ENCODE results near the gene VAV1.

DNA sequence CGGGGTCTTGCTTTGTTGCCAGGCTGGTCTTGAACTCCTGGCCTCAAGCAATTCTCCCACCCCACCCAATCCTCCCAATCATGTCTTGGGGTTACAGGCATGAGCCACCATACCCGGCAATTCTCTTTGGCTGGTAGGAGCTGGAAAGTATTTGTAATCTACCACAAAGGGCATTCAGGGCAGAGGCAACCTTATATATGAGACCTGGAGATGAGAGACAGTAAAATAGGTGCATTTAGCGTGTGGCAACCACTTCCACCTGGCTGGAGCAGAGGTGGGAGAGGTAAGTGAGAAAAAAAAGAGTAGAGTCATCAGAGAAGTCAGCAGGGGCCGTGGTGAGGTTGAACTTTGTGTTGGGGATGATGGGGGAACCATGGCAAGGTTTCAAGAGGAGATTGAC lies 36.8 kb downstream of the VAV1 start:
- no peak for TF ChIP-seq CTCF (IDR thresholded peaks at IDR 0.05; ENCODE audit: insufficient read depth, low read length)
- no peak for TF ChIP-seq GABPA (IDR thresholded peaks at IDR 0.05; ENCODE audit: low read depth)
- TF ChIP-seq, protein P1, sequence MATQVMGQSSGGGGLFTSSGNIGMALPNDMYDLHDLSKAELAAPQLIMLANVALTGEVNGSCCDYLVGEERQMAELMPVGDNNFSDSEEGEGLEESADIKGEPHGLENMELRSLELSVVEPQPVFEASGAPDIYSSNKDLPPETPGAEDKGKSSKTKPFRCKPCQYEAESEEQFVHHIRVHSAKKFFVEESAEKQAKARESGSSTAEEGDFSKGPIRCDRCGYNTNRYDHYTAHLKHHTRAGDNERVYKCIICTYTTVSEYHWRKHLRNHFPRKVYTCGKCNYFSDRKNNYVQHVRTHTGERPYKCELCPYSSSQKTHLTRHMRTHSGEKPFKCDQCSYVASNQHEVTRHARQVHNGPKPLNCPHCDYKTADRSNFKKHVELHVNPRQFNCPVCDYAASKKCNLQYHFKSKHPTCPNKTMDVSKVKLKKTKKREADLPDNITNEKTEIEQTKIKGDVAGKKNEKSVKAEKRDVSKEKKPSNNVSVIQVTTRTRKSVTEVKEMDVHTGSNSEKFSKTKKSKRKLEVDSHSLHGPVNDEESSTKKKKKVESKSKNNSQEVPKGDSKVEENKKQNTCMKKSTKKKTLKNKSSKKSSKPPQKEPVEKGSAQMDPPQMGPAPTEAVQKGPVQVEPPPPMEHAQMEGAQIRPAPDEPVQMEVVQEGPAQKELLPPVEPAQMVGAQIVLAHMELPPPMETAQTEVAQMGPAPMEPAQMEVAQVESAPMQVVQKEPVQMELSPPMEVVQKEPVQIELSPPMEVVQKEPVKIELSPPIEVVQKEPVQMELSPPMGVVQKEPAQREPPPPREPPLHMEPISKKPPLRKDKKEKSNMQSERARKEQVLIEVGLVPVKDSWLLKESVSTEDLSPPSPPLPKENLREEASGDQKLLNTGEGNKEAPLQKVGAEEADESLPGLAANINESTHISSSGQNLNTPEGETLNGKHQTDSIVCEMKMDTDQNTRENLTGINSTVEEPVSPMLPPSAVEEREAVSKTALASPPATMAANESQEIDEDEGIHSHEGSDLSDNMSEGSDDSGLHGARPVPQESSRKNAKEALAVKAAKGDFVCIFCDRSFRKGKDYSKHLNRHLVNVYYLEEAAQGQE (IDR thresholded peaks at IDR 0.05; ENCODE audit: insufficient replicate concordance, low read depth): no peak

Data from HL-60 (cell line).